WERI-Rb-1 (cell line): Measurements from ENCODE around the gene RERE.

ENCODE experiments used
- DNase-seq: peaks from one replicate; pipeline ENCODE4 v3.0.0-alpha.2; 2020
- H3K27ac ChIP-seq: fragments of 250-450 bp; sonication (Bioruptor Pico); 2 replicates; pipeline ENCODE4 v1.5.1; 2020; ENCODE audit warnings: mild to moderate bottlenecking, moderate library complexity
- H3K27me3 ChIP-seq: fragments of 250-450 bp; sonication (Bioruptor Pico); 2 replicates; pipeline ENCODE4 v1.5.1; 2021; ENCODE audit warnings: mild to moderate bottlenecking, low read depth, moderate library complexity; ENCODE audit not compliant: insufficient read depth, severe bottlenecking
- H3K36me3 ChIP-seq: fragments of 250-450 bp; sonication (Bioruptor Pico); 2 replicates; pipeline ENCODE4 v1.5.1; 2020; ENCODE audit warnings: mild to moderate bottlenecking, moderate library complexity
- H3K4me3 ChIP-seq: 2 replicates; pipeline ENCODE4 v1.5.1; 2011; ENCODE audit warnings: low read depth, mild to moderate bottlenecking, control low read depth, low read length
- H3K9me3 ChIP-seq: fragments of 250-450 bp; sonication (Bioruptor Pico); 2 replicates; pipeline ENCODE4 v1.5.1; 2021; ENCODE audit warnings: mild to moderate bottlenecking, moderate library complexity; ENCODE audit not compliant: severe bottlenecking
- TF ChIP-seq, protein P1 (sequence below): IDR thresholded peaks from 2 replicates; pipeline ENCODE4 v1.5.1; 2011; ENCODE audit warnings: low read depth, mild to moderate bottlenecking, control low read depth, inconsistent platforms, low read length

The RERE gene

DNA sequence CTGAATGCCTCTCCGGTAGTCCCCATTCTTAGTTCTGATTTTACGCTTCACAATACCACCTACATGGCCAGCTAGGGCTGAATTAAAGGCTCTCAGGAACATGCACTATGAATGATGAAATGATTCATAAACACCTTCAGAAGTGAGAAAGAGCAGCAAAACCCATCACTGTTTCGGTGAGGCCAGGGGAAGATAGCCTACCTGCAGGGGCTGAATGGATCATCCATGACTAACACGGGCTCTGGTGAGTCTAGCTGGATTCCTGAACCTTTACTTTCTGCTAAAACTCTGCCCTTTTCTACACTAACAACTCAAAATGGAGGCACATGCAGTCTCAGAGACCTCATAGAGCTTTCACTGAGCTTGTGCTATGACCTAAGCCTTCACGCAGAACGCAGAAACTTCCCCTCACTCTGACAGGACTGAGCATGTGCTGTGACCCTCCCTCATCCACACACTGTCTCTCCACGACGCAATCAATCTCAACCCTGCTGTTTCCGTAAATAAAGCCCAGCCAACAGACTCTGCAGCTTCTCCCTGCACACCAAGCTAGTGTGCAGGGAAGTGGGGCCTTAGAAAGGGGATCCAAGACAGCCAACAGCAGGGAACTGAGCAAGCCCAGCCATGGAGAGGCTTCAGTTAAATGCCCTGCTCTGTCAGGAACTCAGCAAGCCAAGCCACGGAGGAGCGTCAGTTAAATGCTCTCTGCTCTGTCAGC lies 291.7 kb downstream of the RERE start:
- TF ChIP-seq, protein P1, sequence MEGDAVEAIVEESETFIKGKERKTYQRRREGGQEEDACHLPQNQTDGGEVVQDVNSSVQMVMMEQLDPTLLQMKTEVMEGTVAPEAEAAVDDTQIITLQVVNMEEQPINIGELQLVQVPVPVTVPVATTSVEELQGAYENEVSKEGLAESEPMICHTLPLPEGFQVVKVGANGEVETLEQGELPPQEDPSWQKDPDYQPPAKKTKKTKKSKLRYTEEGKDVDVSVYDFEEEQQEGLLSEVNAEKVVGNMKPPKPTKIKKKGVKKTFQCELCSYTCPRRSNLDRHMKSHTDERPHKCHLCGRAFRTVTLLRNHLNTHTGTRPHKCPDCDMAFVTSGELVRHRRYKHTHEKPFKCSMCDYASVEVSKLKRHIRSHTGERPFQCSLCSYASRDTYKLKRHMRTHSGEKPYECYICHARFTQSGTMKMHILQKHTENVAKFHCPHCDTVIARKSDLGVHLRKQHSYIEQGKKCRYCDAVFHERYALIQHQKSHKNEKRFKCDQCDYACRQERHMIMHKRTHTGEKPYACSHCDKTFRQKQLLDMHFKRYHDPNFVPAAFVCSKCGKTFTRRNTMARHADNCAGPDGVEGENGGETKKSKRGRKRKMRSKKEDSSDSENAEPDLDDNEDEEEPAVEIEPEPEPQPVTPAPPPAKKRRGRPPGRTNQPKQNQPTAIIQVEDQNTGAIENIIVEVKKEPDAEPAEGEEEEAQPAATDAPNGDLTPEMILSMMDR, result no peak
- peaks cover 33% of the 10 kb centered on the region for H3K36me3 ChIP-seq
- H3K27me3 ChIP-seq, result no peaks in the 10 kb centered on the region
- H3K27ac ChIP-seq, result peak overlapping the region; percentile 78
- H3K4me3 ChIP-seq, result peak overlapping the region; percentile 58
- peak; percentile 95 for DNase-seq
- H3K9me3 ChIP-seq, result no peaks in the 10 kb centered on the region

GRCh38 chr1:8525216-8525557 lies 292.3 kb downstream of the RERE start:
- H3K9me3 ChIP-seq, result no peaks in the 10 kb centered on the region
- peak overlapping the region; percentile 78 for H3K27ac ChIP-seq
- peak overlapping the region; percentile 58 for H3K4me3 ChIP-seq
- H3K27me3 ChIP-seq, result no peaks in the 10 kb centered on the region
- H3K36me3 ChIP-seq, result peaks cover 33% of the 10 kb centered on the region
- peak; percentile 25 for DNase-seq
- TF ChIP-seq, protein P1, result no peak

DNA sequence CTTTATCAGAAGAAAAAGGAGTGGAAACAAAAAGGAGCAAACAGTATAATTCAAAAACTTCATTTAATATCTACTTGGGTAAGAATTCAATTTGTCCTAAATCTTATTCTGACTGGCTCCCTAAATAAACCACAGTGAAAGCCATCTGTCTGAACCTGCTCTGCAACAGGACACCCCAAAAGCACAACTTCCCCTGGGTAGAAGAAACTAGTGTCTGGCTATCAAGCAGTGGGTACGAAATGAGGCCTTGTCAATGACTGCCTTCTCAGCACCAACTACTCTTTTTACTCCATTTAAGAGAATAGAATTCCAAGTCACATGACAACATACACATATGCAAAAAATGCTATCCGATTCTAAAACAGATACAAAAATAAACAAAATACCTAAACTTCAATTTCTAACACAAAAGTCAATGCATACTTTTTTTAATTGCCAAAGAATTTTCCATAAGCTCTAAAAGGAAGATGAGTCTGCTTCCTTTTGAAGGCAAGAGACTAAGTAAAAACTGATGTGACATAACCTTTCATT lies 292.7 kb downstream of the RERE start:
- Histone ChIP-seq H3K4me3 (peak overlapping the region; percentile 58), H3K27ac (peak overlapping the region; percentile 78), H3K36me3 (peaks cover 36% of the 10 kb centered on the region), H3K27me3 (no peaks in the 10 kb centered on the region), H3K9me3 (no peaks in the 10 kb centered on the region)
- TF ChIP-seq, protein P1, result no peak
- no peak for DNase-seq

DNA sequence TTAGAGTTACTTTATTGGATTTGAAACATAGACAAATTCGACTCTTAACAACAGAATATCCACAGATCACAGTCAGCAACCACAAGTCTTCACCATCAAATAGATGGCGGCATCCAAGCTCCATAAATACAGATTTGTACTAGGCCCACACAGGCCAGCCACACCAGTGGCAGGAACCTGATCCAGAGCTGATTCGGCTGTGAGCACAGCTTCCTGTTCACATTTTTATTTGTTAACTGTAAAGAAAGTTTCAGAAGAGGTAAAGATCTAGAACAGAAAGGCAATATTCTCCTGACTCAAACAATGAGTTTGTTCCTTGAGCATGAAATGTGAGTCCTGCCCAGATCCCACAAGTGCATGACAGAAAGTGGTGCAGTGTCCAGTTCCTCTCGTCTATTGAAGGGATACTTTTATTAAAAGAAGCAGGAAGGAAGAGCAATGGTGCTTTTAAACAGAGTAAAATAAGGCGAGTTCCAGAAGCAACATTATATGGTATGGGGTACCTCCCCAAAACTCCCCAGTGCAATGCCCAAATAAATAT lies 293.7 kb downstream of the RERE start:
- H3K27ac ChIP-seq, result peak overlapping the region; percentile 78
- no peak for DNase-seq
- TF ChIP-seq, protein P1, result no peak
- H3K9me3 ChIP-seq, result no peaks in the 10 kb centered on the region
- H3K4me3 ChIP-seq, result no peak overlapping the region
- H3K36me3 ChIP-seq, result peaks cover 34% of the 10 kb centered on the region
- no peaks in the 10 kb centered on the region for H3K27me3 ChIP-seq

- Histone ChIP-seq H3K4me3 (no peak overlapping the region), H3K27me3 (no peaks in the 10 kb centered on the region), H3K9me3 (no peaks in the 10 kb centered on the region), H3K27ac (peak overlapping the region; percentile 85), H3K36me3 (peaks cover 30% of the 10 kb centered on the region)
- TF ChIP-seq, protein P1, result no peak
- DNase-seq, result no peak
Measured at GRCh38 chr1:8520483-8520966, 296.9 kb downstream of the RERE start.
